Epithelial cell of esophagus (primary cell): Measurements from ENCODE around the gene DNAJB11.
"Not testable (repeated sequence)": the region's sequence is repeated elsewhere in the genome, so short reads cannot be mapped to it uniquely, and the experiment has no call there.

ENCODE experiments used
- DNase-seq: peaks from one replicate; pipeline ENCODE4 v3.0.0; 2010; ENCODE audit warnings: low read depth
- H3K4me3 ChIP-seq: 2 replicates; pipeline ENCODE4 v1.5.1; 2011; ENCODE audit warnings: mild to moderate bottlenecking, low read length, control low read depth
- CTCF ChIP-seq: IDR thresholded peaks from 2 replicates; pipeline ENCODE4 v1.5.1; 2011; ENCODE audit warnings: low read depth, mild to moderate bottlenecking, low read length, control low read depth, inconsistent platforms; ENCODE audit not compliant: insufficient read depth; ENCODE audit errors: missing control alignments

Gene DNAJB11

GRCh38 chr3:186577521-186577920 is 7.0 kb downstream of the DNAJB11 start:
- no peak for TF ChIP-seq CTCF
- H3K4me3 ChIP-seq, result no peak overlapping the region
- DNase-seq, result no peak

- DNase-seq, result no peak
- no peak overlapping the region for H3K4me3 ChIP-seq
- no peak for TF ChIP-seq CTCF
Observed at GRCh38 chr3:186580785-186581184, 10.3 kb downstream of the DNAJB11 start.

GRCh38 chr3:186582541-186582940 is 12.0 kb downstream of the DNAJB11 start:
- H3K4me3 ChIP-seq, result no peak overlapping the region
- DNase-seq, result no peak
- TF ChIP-seq CTCF, result no peak

GRCh38 chr3:186583831-186584230 is 13.3 kb downstream of the DNAJB11 start:
- peak; percentile 63 for DNase-seq
- no peak for TF ChIP-seq CTCF
- H3K4me3 ChIP-seq, result no peak overlapping the region

GRCh38 chr3:186586245-186586644 is 15.7 kb downstream of the DNAJB11 start:
- not testable (repeated sequence) for H3K4me3 ChIP-seq, DNase-seq

- no peak for DNase-seq
- TF ChIP-seq CTCF, result no peak
- H3K4me3 ChIP-seq, result no peak overlapping the region
Observed at GRCh38 chr3:186587183-186587582, 16.7 kb downstream of the DNAJB11 start.

GRCh38 chr3:186588632-186589031 is 18.1 kb downstream of the DNAJB11 start:
- no peak for TF ChIP-seq CTCF
- peak; percentile 90 for DNase-seq

GRCh38 chr3:186589121-186589520 is 18.6 kb downstream of the DNAJB11 start:
- peak; percentile 70 for DNase-seq
- no peak overlapping the region for H3K4me3 ChIP-seq
- TF ChIP-seq CTCF, result peak; percentile 44

More at GRCh38 chr3:186588632-186589031, 18.1 kb downstream of the DNAJB11 start:
- no peak overlapping the region for H3K4me3 ChIP-seq
